SK-N-SH (cell line): Measurements from ENCODE around the gene DYNC1H1. TPM values are rescaled to one million over a fixed set of nuclear protein-coding genes. Genes with fewer than 3 reads are reported as not detected.

Source experiments
- CTCF ChIA-PET: fragments of 300-600, 350-600 bp; formaldehyde crosslinking; extraction: SDS; loops from one replicate; lab custom pipeline; 2021; lab: Yijun Ruan, JAX
- POLR2A ChIA-PET: fragments of 350-600 bp; sonication (Branson Sonifier 250); formaldehyde crosslinking; extraction: SDS; loops from one replicate; lab custom pipeline; 2020; ENCODE audit warnings: antibody characterized with exemption, inconsistent platforms; lab: Yijun Ruan, JAX
- DNase-seq: peaks from one replicate; pipeline ENCODE4 v3.0.0; 2012
- H2AFZ ChIP-seq: fragments of 200-600 bp; sonication (generic); 2 replicates; pipeline ENCODE4 v1.8.1; 2016; ENCODE audit warnings: antibody characterized with exemption, mild to moderate bottlenecking, low read depth
- H3F3A ChIP-seq: fragments of 200-600 bp; sonication (generic); replicated peaks from 2 replicates; pipeline ENCODE3; 2016; ENCODE audit warnings: antibody characterized with exemption, mild to moderate bottlenecking; ENCODE audit not compliant: insufficient read depth
- H3K27ac ChIP-seq, 2 experiments: fragments of 200-500 bp in 1 of 2; fragments of 200-600 bp in 1 of 2; sonication (Bioruptor generic) in 1 of 2; sonication (generic), shearing (Covaris generic) in 1 of 2; 2 replicates each; pipeline versions ENCODE4 v1.5.1 to v1.6.1; 2014 to 2016; ENCODE audit warnings: low read depth in 2 of 2, inconsistent platforms in 1 of 2, low read length in 1 of 2, mild to moderate bottlenecking in 1 of 2, mixed read lengths in 1 of 2
- H3K27me3 ChIP-seq: fragments of 200-600 bp; sonication (generic), shearing (Covaris generic); 2 replicates; pipeline ENCODE4 v1.6.1; 2016; ENCODE audit warnings: mixed run types; ENCODE audit not compliant: insufficient read depth
- H3K36me3 ChIP-seq, 2 experiments: fragments of 200-500 bp in 1 of 2; fragments of 200-600 bp in 1 of 2; sonication (Bioruptor generic) in 1 of 2; sonication (generic) in 1 of 2; replicated peaks in 1 of 2; 2 replicates each; pipeline versions ENCODE3 to v1.5.1; 2014 to 2016; ENCODE audit warnings: low read length in 1 of 2, mild to moderate bottlenecking in 1 of 2; ENCODE audit not compliant: insufficient read depth in 2 of 2, control insufficient read depth in 1 of 2
- H3K4me1 ChIP-seq, 2 experiments: fragments of 200-500 bp in 1 of 2; fragments of 200-600 bp in 1 of 2; sonication (Bioruptor generic) in 1 of 2; sonication (generic), shearing (Covaris generic) in 1 of 2; 2 replicates each; pipeline versions ENCODE4 v1.5.1 to v1.6.1; 2014 to 2016; ENCODE audit warnings: low read depth in 1 of 2, low read length in 1 of 2, mixed run types in 1 of 2; ENCODE audit not compliant: insufficient read depth in 2 of 2, control insufficient read depth in 1 of 2
- H3K4me2 ChIP-seq: fragments of 200-600 bp; sonication (generic), shearing (Covaris generic); 2 replicates; pipeline ENCODE4 v1.6.1; 2017; ENCODE audit warnings: mixed run types
- H3K4me3 ChIP-seq, 2 experiments: fragments of 200-500 bp in 1 of 2; fragments of 200-600 bp in 1 of 2; sonication (Bioruptor generic) in 1 of 2; sonication (generic), shearing (Covaris generic) in 1 of 2; 2 replicates each; pipeline versions ENCODE4 v1.5.1 to v1.8.1; 2014 to 2016; ENCODE audit warnings: low read depth in 2 of 2, inconsistent platforms in 1 of 2, low read length in 1 of 2, mild to moderate bottlenecking in 1 of 2, mixed read lengths in 1 of 2, moderate library complexity in 1 of 2
- H3K79me2 ChIP-seq: fragments of 200-600 bp; sonication (generic); 2 replicates; pipeline ENCODE4 v1.8.1; 2017; ENCODE audit warnings: mild to moderate bottlenecking; ENCODE audit not compliant: insufficient read depth
- H3K9ac ChIP-seq: fragments of 200-600 bp; sonication (generic); 2 replicates; pipeline ENCODE4 v1.6.1; 2017; ENCODE audit warnings: mixed run types
- H3K9me2 ChIP-seq: fragments of 200-600 bp; sonication (generic); 2 replicates; pipeline ENCODE4 v1.6.1; 2017; ENCODE audit warnings: mixed run types
- H3K9me3 ChIP-seq: fragments of 200-600 bp; sonication (generic); 2 replicates; pipeline ENCODE4 v1.6.1; 2017; ENCODE audit warnings: mixed run types, mild to moderate bottlenecking, moderate library complexity
- H4K20me1 ChIP-seq: fragments of 200-600 bp; sonication (generic); 2 replicates; pipeline ENCODE4 v1.6.1; 2017; ENCODE audit warnings: mild to moderate bottlenecking, mixed run types; ENCODE audit not compliant: insufficient read depth
- EP300 ChIP-seq, 2 experiments: IDR thresholded peaks; 2 replicates each; pipeline versions ENCODE4 v1.4.0 to v1.6.1; 2012; ENCODE audit warnings: borderline replicate concordance in 1 of 2, low read depth in 1 of 2, low read length in 1 of 2
- EZH2phosphoT487 ChIP-seq: fragments of 200-600 bp; sonication (generic); IDR thresholded peaks from 2 replicates; pipeline ENCODE4 v1.6.1; 2017; ENCODE audit warnings: low read depth, mixed run types, mild to moderate bottlenecking, antibody characterized with exemption, moderate library complexity, borderline replicate concordance
- FOSL2 ChIP-seq: IDR thresholded peaks from 2 replicates; pipeline ENCODE4 v1.4.0; 2012; ENCODE audit warnings: low read depth, mild to moderate bottlenecking, moderate library complexity, borderline replicate concordance
- FOXM1 ChIP-seq: IDR thresholded peaks from 2 replicates; pipeline ENCODE4 v1.4.0; 2012; ENCODE audit warnings: low read depth, mild to moderate bottlenecking
- MXI1 ChIP-seq: IDR thresholded peaks from 2 replicates; pipeline ENCODE4 v1.6.1; 2012; ENCODE audit warnings: mild to moderate bottlenecking, low read depth, low read length, improper control_type of control experiment
- NFIC ChIP-seq: IDR thresholded peaks from 2 replicates; pipeline ENCODE4 v1.4.0; 2012; ENCODE audit warnings: borderline replicate concordance
- POLR2AphosphoS5 ChIP-seq: IDR thresholded peaks from 2 replicates; pipeline ENCODE4 v1.6.1; 2012; ENCODE audit warnings: low read depth, low read length
- RAD21 ChIP-seq: IDR thresholded peaks from 2 replicates; pipeline ENCODE4 v1.6.1; 2012; ENCODE audit warnings: mild to moderate bottlenecking, low read length
- SMC3 ChIP-seq: IDR thresholded peaks from 2 replicates; pipeline ENCODE4 v1.6.1; 2012; ENCODE audit warnings: low read depth, low read length, improper control_type of control experiment
- TCF12 ChIP-seq: IDR thresholded peaks from 2 replicates; pipeline ENCODE4 v1.4.0; 2012
- TEAD4 ChIP-seq: IDR thresholded peaks from 2 replicates; pipeline ENCODE4 v1.4.0; 2012; ENCODE audit warnings: mild to moderate bottlenecking, borderline replicate concordance; ENCODE audit not compliant: insufficient read depth
- YY1 ChIP-seq: IDR thresholded peaks from 2 replicates; pipeline ENCODE4 v1.4.0; 2012; ENCODE audit warnings: low read depth, mild to moderate bottlenecking
- WGBS: methylation state at CpG from one replicate; pipeline ENCODE4 v1.1.6; 2017; ENCODE audit warnings: low lambda C conversion rate; 5-methylcytosine and 5-hydroxymethylcytosine counted together
- polyA plus RNA-seq, 3 experiments: library from polyadenylated mRNA; depleted of rRNA; stranded (reverse); fragments of >200 nt; gene quantifications; 2 replicates each; pipeline ENCODE4 v1.2.3, GENCODE V29; 2012
- TF ChIP-seq, protein P1 (sequence below): fragments of 150-350 bp; IDR thresholded peaks from 2 replicates; pipeline ENCODE4 v1.6.1; 2016; ENCODE audit warnings: mild to moderate bottlenecking, low read depth, low read length
- TF ChIP-seq, protein P2 (sequence below): IDR thresholded peaks from 2 replicates; pipeline ENCODE4 v1.4.0; 2012; ENCODE audit warnings: low read depth, borderline replicate concordance

DYNC1H1 gene
- polyA plus RNA-seq, 1 of the 3 experiments (the other 2 are of a cell fraction), result 140 TPM

DNA sequence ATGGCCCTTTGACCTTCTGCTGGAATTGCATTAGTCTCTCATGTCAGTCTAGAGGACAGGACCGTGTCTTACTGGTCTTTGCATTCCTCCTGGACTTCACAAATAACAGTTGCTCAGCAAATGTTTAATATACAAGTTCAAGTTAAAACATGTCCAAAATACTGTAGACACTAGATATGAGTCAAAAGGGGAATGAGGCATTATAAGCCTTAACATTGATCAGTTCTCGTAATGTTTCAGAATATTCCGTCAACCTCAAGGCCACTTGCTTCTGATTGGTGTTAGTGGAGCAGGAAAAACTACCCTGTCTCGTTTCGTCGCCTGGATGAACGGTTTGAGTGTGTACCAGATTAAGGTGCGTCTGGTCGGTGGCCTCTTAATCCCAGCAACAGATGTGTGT is 62.6 kb downstream of the DYNC1H1 start:
- CTCF ChIA-PET, result interaction anchor here (1.6 kb wide), 1 partner anchor 20 kb away, joined by 3 read pairs; no protein-coding TSS in a partner anchor
- 94% methylated on average over 9 of the region's 9 CpGs for WGBS
- DNase-seq, result no peak

DNA sequence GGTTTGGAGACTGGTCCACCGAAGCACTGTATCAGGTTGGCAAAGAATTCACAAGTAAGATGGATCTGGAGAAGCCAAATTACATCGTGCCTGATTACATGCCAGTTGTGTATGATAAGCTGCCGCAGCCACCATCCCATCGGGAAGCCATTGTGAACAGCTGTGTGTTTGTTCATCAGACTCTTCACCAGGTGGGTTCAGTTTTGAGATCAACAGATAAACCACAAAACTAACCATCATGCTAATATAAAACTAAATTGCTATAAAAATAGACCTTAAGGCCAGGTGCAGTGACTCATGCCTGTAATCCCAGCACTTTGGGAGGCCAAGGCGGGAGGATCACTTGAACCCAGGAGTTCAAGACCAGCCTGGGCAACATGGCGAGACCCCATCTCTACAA is 63.6 kb downstream of the DYNC1H1 start:
- ChIA-PET CTCF (interaction anchor here (0.8 to 1.6 kb wide), 4 partner anchors 12 to 67 kb away, joined by 3 to 5 read pairs (median 3); no protein-coding TSS in a partner anchor), POLR2A (no interaction called here)
- Histone ChIP-seq H3K4me3 (no peak overlapping the region), H3K36me3 (peaks cover 68 to 87% of the 10 kb centered on the region in 2 experiments), H3K27me3 (no peaks in the 10 kb centered on the region), H2AFZ (no peak overlapping the region), H3K9ac (no peak overlapping the region), H3K9me3 (no peaks in the 10 kb centered on the region), H3K4me1 (0 out of 4 replicates have a peak, but pooled peaks cover 0 to 3% of the 10 kb centered on the region in 2 experiments), H3K9me2 (no peaks in the 10 kb centered on the region), H3F3A (peaks cover 16% of the 10 kb centered on the region), H3K4me2 (no peak overlapping the region), H3K79me2 (no peaks in the 10 kb centered on the region), H3K27ac (no peak overlapping the region), H4K20me1 (no peaks in the 10 kb centered on the region)
- TF ChIP-seq FOXM1 (no peak), TCF12 (no peak), SMC3 (no peak), POLR2AphosphoS5 (no peak), EP300 (IDR thresholded peaks at IDR 0.05; ENCODE audit: borderline replicate concordance in 1 of 2, low read depth in 1 of 2, low read length in 1 of 2) (no peak), EZH2phosphoT487 (no peak), FOSL2 (no peak), YY1 (no peak), TEAD4 (no peak), RAD21 (no peak), MXI1 (no peak)
- TF ChIP-seq, protein P1, sequence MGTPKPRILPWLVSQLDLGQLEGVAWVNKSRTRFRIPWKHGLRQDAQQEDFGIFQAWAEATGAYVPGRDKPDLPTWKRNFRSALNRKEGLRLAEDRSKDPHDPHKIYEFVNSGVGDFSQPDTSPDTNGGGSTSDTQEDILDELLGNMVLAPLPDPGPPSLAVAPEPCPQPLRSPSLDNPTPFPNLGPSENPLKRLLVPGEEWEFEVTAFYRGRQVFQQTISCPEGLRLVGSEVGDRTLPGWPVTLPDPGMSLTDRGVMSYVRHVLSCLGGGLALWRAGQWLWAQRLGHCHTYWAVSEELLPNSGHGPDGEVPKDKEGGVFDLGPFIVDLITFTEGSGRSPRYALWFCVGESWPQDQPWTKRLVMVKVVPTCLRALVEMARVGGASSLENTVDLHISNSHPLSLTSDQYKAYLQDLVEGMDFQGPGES, result no peak
- TF ChIP-seq, protein P2, sequence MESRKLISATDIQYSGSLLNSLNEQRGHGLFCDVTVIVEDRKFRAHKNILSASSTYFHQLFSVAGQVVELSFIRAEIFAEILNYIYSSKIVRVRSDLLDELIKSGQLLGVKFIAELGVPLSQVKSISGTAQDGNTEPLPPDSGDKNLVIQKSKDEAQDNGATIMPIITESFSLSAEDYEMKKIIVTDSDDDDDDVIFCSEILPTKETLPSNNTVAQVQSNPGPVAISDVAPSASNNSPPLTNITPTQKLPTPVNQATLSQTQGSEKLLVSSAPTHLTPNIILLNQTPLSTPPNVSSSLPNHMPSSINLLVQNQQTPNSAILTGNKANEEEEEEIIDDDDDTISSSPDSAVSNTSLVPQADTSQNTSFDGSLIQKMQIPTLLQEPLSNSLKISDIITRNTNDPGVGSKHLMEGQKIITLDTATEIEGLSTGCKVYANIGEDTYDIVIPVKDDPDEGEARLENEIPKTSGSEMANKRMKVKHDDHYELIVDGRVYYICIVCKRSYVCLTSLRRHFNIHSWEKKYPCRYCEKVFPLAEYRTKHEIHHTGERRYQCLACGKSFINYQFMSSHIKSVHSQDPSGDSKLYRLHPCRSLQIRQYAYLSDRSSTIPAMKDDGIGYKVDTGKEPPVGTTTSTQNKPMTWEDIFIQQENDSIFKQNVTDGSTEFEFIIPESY, result no peak
- WGBS, result 92% methylated on average over 5 of the region's 6 CpGs
- no peak for DNase-seq

More for the DNA sequence above, 62.6 kb downstream of the DYNC1H1 start:
- POLR2A ChIA-PET, result no interaction called here
- Histone ChIP-seq H3K27me3 (no peaks in the 10 kb centered on the region), H3K4me2 (no peak overlapping the region), H3K4me3 (no peak overlapping the region), H3K4me1 (0 out of 4 replicates have a peak, but pooled peaks cover 0 to 3% of the 10 kb centered on the region in 2 experiments), H3K79me2 (no peaks in the 10 kb centered on the region), H3K36me3 (peaks cover 65 to 88% of the 10 kb centered on the region in 2 experiments), H2AFZ (no peak overlapping the region), H3K9me3 (no peaks in the 10 kb centered on the region), H3F3A (peaks cover 16% of the 10 kb centered on the region), H4K20me1 (no peaks in the 10 kb centered on the region), H3K27ac (no peak overlapping the region), H3K9ac (no peak overlapping the region), H3K9me2 (no peaks in the 10 kb centered on the region)
- no peak for TF ChIP-seq NFIC
